Parathyroid adenoma (tissue), 2 donors: Measurements from ENCODE around the gene NSG1.

Experiments
- H2AFZ ChIP-seq: fragments of 300-600 bp; sonication (generic); one replicate; pipeline ENCODE4 v1.7.0; 2017; ENCODE audit warnings: antibody characterized with exemption, mild to moderate bottlenecking
- H3K27ac ChIP-seq: fragments of 300-600 bp; sonication (generic); one replicate; pipeline ENCODE4 v1.7.0; 2017
- H3K27me3 ChIP-seq: fragments of 300-600 bp; sonication (generic); one replicate; pipeline ENCODE4 v1.7.0; 2017; ENCODE audit warnings: low read length; ENCODE audit not compliant: control insufficient read depth, insufficient read depth
- H3K36me3 ChIP-seq: fragments of 300-600 bp; sonication (generic); one replicate; pipeline ENCODE4 v1.7.0; 2017; ENCODE audit warnings: low read length; ENCODE audit not compliant: control insufficient read depth, insufficient read depth
- H3K4me1 ChIP-seq: fragments of 300-600 bp; sonication (generic); one replicate; pipeline ENCODE4 v1.7.0; 2017; ENCODE audit warnings: control low read depth
- H3K4me2 ChIP-seq: fragments of 300-600 bp; sonication (generic); one replicate; pipeline ENCODE4 v1.7.0; 2017; ENCODE audit warnings: low read length
- H3K4me3 ChIP-seq: fragments of 300-600 bp; sonication (generic); one replicate; pipeline ENCODE4 v1.7.0; 2017; ENCODE audit warnings: low read depth, low read length
- H3K79me2 ChIP-seq: fragments of 300-600 bp; sonication (generic); one replicate; pipeline ENCODE4 v1.7.0; 2017; ENCODE audit warnings: control low read depth
- H3K9ac ChIP-seq: fragments of 300-600 bp; sonication (generic); one replicate; pipeline ENCODE4 v1.7.0; 2017; ENCODE audit warnings: mild to moderate bottlenecking
- H3K9me3 ChIP-seq: fragments of 300-600 bp; sonication (generic); one replicate; pipeline ENCODE4 v1.7.0; 2017; ENCODE audit warnings: low read length; ENCODE audit not compliant: control insufficient read depth
- TF ChIP-seq, protein P1 (sequence below): fragments of 300-600 bp; sonication (generic); IDR thresholded peaks from one replicate; pipeline ENCODE4 v1.7.0; 2017; ENCODE audit warnings: antibody characterized with exemption, mild to moderate bottlenecking
- donor health status: primary hyperparathyroidism.

Gene NSG1

DNA sequence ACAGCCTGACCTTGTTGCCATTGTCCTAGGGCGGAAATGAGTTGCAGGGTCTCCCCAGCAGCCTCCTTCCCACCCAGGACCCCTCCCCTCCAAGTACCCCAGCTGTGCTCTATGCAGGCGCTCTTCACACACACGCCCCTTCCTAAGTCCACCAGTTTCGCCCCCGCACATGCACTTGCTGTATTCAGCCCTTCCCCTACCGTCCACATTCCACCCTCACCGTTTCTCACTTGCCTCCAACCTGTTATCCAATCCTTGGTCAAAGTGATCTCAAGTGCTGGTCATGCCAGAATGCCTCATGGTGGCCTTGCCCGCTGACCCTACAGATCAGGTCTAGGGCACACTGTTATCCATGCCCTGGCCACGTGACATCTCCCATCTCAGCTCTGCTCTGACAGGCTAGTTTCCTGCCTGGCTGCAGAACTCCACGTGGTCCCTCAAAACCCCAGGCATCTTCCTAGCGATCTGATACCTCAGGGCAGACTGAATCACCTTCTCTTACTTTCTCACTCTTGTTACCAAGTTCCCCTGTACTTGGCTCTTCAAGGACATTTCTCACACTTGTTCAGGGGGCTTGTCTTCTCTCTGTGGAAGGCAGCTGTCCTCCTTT, 39.7 kb downstream of the NSG1 start:
- no peak overlapping the region for H3K9ac ChIP-seq
- no peaks in the 10 kb centered on the region for H3K36me3 ChIP-seq
- H3K79me2 ChIP-seq = no peaks in the 10 kb centered on the region
- TF ChIP-seq, protein P1, sequence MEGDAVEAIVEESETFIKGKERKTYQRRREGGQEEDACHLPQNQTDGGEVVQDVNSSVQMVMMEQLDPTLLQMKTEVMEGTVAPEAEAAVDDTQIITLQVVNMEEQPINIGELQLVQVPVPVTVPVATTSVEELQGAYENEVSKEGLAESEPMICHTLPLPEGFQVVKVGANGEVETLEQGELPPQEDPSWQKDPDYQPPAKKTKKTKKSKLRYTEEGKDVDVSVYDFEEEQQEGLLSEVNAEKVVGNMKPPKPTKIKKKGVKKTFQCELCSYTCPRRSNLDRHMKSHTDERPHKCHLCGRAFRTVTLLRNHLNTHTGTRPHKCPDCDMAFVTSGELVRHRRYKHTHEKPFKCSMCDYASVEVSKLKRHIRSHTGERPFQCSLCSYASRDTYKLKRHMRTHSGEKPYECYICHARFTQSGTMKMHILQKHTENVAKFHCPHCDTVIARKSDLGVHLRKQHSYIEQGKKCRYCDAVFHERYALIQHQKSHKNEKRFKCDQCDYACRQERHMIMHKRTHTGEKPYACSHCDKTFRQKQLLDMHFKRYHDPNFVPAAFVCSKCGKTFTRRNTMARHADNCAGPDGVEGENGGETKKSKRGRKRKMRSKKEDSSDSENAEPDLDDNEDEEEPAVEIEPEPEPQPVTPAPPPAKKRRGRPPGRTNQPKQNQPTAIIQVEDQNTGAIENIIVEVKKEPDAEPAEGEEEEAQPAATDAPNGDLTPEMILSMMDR = no peak
- H3K4me1 ChIP-seq = no peaks in the 10 kb centered on the region
- no peak overlapping the region for H3K27ac ChIP-seq
- no peak overlapping the region for H3K4me2 ChIP-seq
- no peak overlapping the region for H2AFZ ChIP-seq
- H3K9me3 ChIP-seq = no peaks in the 10 kb centered on the region
- H3K4me3 ChIP-seq = no peak overlapping the region
- H3K27me3 ChIP-seq = no peaks in the 10 kb centered on the region

DNA sequence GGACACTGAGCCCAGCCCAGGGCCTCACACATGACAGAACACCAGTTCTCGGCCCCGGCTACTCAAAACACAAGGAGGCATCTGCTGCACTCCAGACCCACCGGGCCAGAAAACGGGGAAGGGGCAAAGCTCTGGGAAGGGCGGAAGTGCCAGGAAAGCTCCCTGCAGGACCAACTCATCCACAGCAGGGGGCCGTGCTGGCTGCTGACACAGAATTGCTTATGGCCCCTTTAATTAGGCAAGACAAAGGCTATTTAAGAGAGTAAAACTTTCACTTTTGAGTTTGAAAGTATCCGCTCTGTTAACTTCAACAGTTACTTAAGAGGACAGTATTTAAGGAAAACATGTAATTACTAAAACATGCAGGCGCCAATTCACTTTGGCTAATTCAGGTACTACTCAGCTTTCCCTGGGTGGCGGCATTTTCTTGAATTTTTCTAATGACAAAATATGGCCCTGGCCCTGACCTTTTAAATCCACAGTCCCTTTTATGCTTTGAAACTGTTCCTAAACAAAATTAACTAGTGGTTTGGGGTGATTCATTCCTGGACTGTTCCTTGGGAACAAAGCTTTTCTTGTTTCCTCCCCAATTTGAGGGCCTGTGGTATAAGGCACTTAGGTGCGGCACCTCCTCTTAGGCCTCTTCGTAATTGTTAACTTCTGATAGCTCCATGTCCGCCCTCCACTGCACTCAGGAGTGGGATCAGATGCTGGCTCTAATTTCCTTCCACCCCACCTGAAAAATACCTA, 40.4 kb downstream of the NSG1 start:
- no peak overlapping the region for H3K4me3 ChIP-seq
- H3K27ac ChIP-seq = no peak overlapping the region
- no peak overlapping the region for H3K9ac ChIP-seq
- H3K27me3 ChIP-seq = no peaks in the 10 kb centered on the region
- H3K79me2 ChIP-seq = no peaks in the 10 kb centered on the region
- no peaks in the 10 kb centered on the region for H3K4me1 ChIP-seq
- H3K4me2 ChIP-seq = no peak overlapping the region
- TF ChIP-seq, protein P1 = no peak
- H3K9me3 ChIP-seq = no peaks in the 10 kb centered on the region
- H3K36me3 ChIP-seq = no peaks in the 10 kb centered on the region
- H2AFZ ChIP-seq = no peak overlapping the region

DNA sequence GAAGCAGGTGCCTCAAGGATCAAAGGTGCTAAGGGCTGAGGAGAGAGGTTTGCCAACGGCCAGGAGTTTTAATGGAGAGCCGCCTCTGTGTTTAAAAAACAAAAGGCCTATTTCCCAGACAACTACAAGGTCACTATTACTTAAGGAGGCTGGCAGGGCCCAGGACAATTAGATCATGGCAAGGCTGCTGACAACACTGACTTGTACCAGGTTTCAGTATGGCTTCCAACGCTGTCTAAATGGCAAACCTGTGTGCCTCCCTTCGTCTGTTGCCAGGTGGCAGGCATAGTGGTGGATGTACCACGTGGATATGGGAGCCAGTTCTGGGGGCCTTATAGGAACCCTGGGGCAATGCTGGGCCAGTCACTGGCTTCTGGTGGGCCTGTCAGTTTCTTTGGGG, 41.0 kb downstream of the NSG1 start:
- Histone ChIP-seq H3K36me3 (no peaks in the 10 kb centered on the region), H3K4me3 (no peak overlapping the region)

DNA sequence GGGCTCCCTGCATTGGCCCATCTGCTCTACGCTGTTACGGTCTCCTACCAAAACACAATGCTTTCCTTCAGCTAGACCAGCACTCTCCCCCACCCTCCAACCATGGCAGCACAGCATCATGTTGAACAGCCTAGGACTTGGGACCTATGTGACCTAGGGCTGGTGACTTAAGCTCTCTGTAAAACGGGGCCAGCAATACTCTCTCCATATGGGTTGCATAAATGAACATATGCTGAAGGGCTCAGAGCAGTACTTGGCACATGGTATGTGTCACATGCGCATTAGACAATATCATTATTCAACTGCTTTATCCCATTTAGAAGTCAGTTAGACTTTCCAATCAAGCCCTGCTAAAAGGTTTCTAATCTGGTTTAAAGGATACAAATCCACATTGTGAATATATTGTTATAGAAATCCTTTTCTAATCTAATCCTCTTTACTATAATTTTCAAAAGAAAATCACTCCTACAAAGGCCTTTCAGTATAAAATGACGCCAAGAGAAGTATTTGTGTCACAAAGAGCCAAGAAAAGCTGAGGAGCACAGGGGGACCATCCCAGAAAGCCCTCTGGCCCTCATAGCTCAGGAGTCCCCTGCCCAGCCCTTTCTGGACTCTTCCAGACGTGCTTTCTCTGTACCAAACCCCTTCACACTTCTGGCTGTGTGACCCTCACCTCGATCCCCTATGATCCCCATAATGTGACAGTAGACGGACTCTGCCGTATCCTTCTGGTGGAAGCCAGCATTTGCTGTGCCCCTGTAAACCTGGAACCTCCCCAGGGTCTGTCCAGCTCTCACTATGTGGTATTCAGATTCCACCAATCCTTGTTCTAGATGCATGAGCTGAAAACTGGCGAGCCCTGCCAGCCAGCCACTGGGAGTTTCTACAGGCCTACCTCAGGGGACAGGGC, 42.3 kb downstream of the NSG1 start:
- Histone ChIP-seq H3K79me2 (no peaks in the 10 kb centered on the region), H3K36me3 (no peaks in the 10 kb centered on the region), H3K4me1 (no peaks in the 10 kb centered on the region), H3K27ac (no peak overlapping the region), H3K9me3 (no peaks in the 10 kb centered on the region), H3K4me2 (no peak overlapping the region), H3K27me3 (no peaks in the 10 kb centered on the region), H3K9ac (no peak overlapping the region), H3K4me3 (no peak overlapping the region), H2AFZ (no peak overlapping the region)
- TF ChIP-seq, protein P1 = no peak

More for the DNA sequence above, 41.0 kb downstream of the NSG1 start:
- Histone ChIP-seq H3K4me1 (no peaks in the 10 kb centered on the region), H3K4me2 (no peak overlapping the region), H2AFZ (no peak overlapping the region), H3K27me3 (no peaks in the 10 kb centered on the region), H3K9me3 (no peaks in the 10 kb centered on the region), H3K79me2 (no peaks in the 10 kb centered on the region), H3K9ac (no peak overlapping the region), H3K27ac (no peak overlapping the region)
- TF ChIP-seq, protein P1 = no peak
